Measurements from ENCODE around the gene GCFC2.

GCFC2 gene

GRCh38 chr2:75622500-75622899 lies 88.2 kb downstream of the GCFC2 start:
- no peak for DNase-seq

DNA sequence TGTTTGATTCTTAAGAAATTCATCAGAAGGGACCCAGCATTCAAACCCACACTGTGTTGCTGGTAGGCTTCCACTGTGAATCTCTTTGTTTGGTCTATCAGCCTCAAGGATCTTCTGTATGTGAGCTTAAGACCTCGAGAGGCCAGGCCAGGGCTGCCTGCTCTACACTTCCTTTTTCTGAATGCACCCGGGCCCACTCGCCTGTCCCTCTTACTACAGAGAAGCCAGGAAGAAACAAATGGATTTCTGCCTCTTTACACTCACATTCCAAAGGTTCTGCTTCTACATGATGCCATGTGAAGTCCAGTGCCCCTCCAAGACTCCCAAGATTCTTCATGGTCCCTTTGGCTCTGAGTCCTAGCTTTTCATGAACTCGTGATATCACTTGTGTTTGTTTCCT lies 89.5 kb downstream of the GCFC2 start:
- no peak for DNase-seq

DNA sequence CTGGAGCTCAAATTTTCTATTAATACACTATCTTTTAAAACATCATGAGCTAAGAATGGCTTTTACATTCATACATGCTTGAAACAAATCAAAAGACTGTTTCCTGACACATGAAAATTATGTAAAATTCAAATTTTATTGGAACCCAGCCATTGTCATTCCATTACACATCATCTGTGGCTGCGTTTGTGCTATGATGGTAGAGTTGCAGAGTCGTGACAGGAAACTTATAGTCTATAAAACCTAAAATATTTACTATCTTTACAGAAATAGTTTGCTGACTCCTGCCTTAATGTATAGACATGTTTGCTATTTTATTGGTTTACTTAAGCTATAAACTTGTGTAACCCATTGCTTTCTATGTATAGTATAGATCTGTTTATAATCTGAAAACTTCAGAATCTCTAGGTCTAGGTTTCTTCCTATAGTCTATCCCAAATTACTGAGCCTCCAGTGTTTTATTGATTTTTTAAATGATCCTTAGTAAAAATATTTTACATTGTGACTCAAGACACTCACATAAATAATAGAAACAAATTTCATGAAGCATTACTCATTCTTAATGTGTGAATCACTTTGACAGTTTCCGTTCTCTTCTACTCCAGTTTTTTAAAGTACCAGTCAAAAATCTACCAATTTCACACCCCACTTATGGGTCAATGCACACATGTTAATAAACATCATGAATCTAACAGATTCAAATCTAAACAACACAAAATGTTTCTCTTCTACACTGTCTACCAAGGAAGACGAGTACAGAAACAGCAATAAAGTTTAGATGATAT lies 90.6 kb downstream of the GCFC2 start:
- DNase-seq = no peak

- no peak for DNase-seq
Measured at GRCh38 chr2:75616933-75617332, 93.8 kb downstream of the GCFC2 start.

- DNase-seq = no peak
Measured at GRCh38 chr2:75616406-75616805, 94.3 kb downstream of the GCFC2 start.

GRCh38 chr2:75614162-75614651 lies 96.5 kb downstream of the GCFC2 start:
- DNase-seq = no peak

DNA sequence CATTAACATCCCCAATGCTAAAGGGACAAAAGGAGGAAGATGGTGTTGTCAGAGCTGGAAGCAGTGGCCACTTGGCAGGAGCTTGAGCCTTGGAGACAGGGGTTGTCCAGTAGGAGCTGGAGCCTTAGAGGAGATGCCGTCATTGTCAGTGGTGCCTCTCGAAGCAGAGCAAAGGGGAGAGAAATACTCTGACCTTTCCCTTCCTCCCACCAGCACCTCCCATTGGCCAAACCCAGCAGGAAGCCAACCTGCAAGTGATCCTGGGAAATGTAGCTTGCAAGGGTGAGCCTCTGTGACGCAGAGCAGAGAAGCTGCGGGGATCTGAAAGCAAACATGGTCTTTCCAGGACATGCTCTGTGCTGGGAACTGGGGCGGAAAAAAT lies 97.9 kb downstream of the GCFC2 start:
- DNase-seq = no peak

Measured in bone marrow (tissue), 2 donors.